Stimulated activated naive CD8-positive, alpha-beta T cell treated with anti-CD3 and anti-CD28 coated beads, Interleukin-15, Interleukin-2, amounts not matched to agents 100 ng/mL and 50 ng/mL, for 24 hours (primary cell): ENCODE results near the gene MMADHC.

ENCODE experiments used
- H3K27ac Mint-ChIP-seq: one replicate; pipeline ENCODE4 v1.8.0; 2021; ENCODE audit warnings: mild to moderate bottlenecking, mixed read lengths
- H3K27me3 Mint-ChIP-seq: one replicate; pipeline ENCODE4 v1.8.0; 2021; ENCODE audit warnings: mixed read lengths
- H3K36me3 Mint-ChIP-seq: one replicate; pipeline ENCODE4 v1.8.0; 2021; ENCODE audit warnings: low read depth, mixed read lengths
- H3K4me1 Mint-ChIP-seq: one replicate; pipeline ENCODE4 v1.8.0; 2021; ENCODE audit warnings: low read depth, mixed read lengths
- H3K4me3 Mint-ChIP-seq: one replicate; pipeline ENCODE4 v1.8.0; 2021; ENCODE audit warnings: mild to moderate bottlenecking, mixed read lengths
- H3K9me3 Mint-ChIP-seq: one replicate; pipeline ENCODE4 v1.8.0; 2021; ENCODE audit warnings: mixed read lengths

The MMADHC gene

GRCh38 chr2:149587220-149587949 is at the start of gene MMADHC:
MMADHC (minus strand) TSS chr2:149587775; CDS start chr2:149587097, 678 bp downstream.
- Mint-ChIP-seq H3K27ac (peak within 1 kb of the TSS; percentile 100), H3K9me3 (no peaks in the 10 kb centered on the region), H3K4me1 (peaks cover 43% of the 10 kb centered on the region), H3K4me3 (peak within 1 kb of the TSS; percentile 99), H3K27me3 (peaks cover 24% of the 10 kb centered on the region), H3K36me3 (peaks cover 36% of the 10 kb centered on the region)

- H3K4me3 Mint-ChIP-seq = no peak overlapping the region
- H3K27ac Mint-ChIP-seq = no peak overlapping the region
- H3K27me3 Mint-ChIP-seq = peaks cover 6% of the 10 kb centered on the region
- no peaks in the 10 kb centered on the region for H3K4me1 Mint-ChIP-seq
- H3K9me3 Mint-ChIP-seq = no peaks in the 10 kb centered on the region
- no peaks in the 10 kb centered on the region for H3K36me3 Mint-ChIP-seq
Observed at GRCh38 chr2:149634103-149634502, 46.5 kb upstream of the MMADHC start.

DNA sequence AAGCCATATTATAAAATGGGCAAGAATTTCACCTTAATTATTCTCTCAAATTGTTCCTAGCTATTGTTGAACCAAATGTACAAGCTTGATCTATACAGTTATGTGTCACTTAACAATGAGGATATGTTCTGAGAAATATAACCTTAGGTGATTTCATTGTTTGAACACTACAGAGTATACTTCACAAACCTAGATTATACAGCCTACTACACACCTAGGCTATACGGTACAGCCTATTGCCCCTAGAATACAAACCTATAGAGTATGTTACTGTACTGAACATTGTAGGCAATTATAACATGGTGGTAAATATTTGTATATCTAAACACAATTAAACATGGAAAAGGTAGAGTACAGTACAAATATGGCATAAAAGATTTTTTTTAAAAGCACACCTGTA is 42.9 kb upstream of the MMADHC start:
- Mint-ChIP-seq H3K27ac (no peak overlapping the region), H3K4me1 (no peaks in the 10 kb centered on the region), H3K27me3 (peaks cover 18% of the 10 kb centered on the region), H3K4me3 (no peak overlapping the region), H3K9me3 (no peaks in the 10 kb centered on the region), H3K36me3 (no peaks in the 10 kb centered on the region)

DNA sequence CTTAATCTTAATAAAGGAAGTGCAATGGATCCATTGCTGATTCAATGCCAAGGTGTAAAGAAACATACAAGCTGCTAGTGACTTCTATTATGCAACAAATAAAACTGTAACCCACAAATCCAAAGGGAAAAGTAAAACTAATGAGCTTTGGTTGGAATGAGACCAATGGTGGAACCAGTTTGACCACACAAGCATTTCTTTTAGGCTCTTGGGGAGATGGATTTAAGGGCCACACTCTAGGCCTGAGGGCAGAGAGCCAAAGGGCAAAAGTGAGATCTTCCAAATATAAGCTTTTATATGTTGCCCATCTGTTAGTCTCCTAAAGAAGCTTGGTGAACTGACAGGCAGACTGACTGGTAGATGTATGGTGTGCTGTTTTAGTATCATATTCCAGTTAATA is 41.5 kb upstream of the MMADHC start:
- H3K27me3 Mint-ChIP-seq = peaks cover 22% of the 10 kb centered on the region
- H3K4me3 Mint-ChIP-seq = no peak overlapping the region
- H3K9me3 Mint-ChIP-seq = no peaks in the 10 kb centered on the region
- no peaks in the 10 kb centered on the region for H3K4me1 Mint-ChIP-seq
- no peak overlapping the region for H3K27ac Mint-ChIP-seq
- H3K36me3 Mint-ChIP-seq = no peaks in the 10 kb centered on the region

DNA sequence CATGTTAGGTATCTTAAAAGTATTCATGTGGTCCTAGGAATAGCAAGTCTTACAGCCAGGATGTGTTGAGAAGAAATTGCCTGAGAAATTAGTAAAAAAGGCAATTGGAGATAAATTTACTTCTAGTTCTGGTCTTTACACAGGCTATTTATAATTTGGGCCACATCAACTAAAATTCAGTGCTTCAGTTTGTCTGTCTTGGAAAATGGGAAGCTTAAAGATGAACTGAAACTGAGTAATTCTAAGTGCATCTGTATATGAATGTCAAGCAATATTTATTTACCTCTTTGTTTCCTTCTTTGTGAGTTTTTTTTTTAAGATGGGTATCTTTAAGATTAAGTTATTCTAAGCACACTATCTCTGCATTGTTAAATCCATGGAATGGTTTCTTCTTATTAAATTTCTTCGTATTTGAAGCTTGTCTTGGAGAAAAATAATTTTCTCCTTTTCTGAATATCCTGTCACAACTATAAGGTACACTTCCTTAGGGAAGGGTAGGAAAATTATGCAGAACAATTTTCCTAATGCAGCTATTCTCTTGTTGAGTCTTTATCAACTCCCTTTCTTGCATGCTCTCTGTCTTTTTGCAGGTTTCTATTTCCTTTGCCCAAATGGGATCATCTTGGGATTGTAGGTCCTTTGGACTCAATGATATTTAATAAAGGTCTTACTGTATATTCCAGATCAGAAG is 39.7 kb upstream of the MMADHC start:
- Mint-ChIP-seq H3K9me3 (no peaks in the 10 kb centered on the region), H3K36me3 (no peaks in the 10 kb centered on the region), H3K27ac (no peak overlapping the region), H3K4me1 (no peaks in the 10 kb centered on the region), H3K4me3 (no peak overlapping the region), H3K27me3 (peaks cover 25% of the 10 kb centered on the region)

- Mint-ChIP-seq H3K4me1 (no peaks in the 10 kb centered on the region), H3K9me3 (no peaks in the 10 kb centered on the region), H3K36me3 (no peaks in the 10 kb centered on the region), H3K27ac (no peak overlapping the region), H3K4me3 (no peak overlapping the region), H3K27me3 (peaks cover 23% of the 10 kb centered on the region)
Observed at GRCh38 chr2:149625671-149626070, 38.1 kb upstream of the MMADHC start.

DNA sequence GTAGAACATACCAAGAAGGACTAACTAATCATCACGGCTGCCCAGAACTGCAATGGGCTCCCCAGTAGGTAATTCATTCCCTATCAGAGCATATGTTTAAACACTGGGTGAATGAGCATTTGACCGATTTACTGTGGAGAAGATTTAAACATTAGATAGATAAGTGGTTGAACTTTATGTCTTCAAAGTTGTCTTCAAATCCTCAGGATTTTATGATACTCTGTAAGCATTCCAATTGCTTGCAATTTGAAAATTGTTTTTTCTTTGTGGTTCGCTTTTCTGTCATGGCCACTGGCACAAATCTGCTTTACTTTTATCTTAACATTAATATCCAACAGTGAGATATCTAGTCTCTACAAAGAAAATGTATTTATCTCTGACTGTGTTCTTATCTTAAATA is 37.7 kb upstream of the MMADHC start:
- peaks cover 23% of the 10 kb centered on the region for H3K27me3 Mint-ChIP-seq
- no peaks in the 10 kb centered on the region for H3K36me3 Mint-ChIP-seq
- H3K4me3 Mint-ChIP-seq = no peak overlapping the region
- no peaks in the 10 kb centered on the region for H3K4me1 Mint-ChIP-seq
- H3K9me3 Mint-ChIP-seq = no peaks in the 10 kb centered on the region
- no peak overlapping the region for H3K27ac Mint-ChIP-seq

DNA sequence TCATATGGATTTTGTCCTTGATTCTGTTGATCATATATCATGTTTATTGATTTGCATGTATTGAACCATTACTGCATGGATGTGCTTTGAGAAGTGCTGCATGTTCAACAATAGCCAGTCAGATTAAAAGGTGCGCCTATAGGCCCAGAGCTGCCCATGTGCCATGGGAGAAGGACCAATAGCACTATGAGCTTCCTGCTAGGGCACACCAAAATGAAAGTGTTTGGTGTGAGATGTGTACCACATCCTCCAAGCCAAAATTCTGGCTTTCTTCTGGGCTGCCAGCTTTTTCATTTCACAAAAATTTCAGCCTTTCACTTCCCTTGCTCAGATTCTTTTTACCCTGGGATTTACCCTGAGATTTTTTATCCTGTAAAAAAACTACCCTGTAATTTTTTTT is 34.8 kb upstream of the MMADHC start:
- H3K9me3 Mint-ChIP-seq = no peaks in the 10 kb centered on the region
- no peaks in the 10 kb centered on the region for H3K4me1 Mint-ChIP-seq
- H3K36me3 Mint-ChIP-seq = no peaks in the 10 kb centered on the region
- H3K4me3 Mint-ChIP-seq = no peak overlapping the region
- H3K27me3 Mint-ChIP-seq = peaks cover 16% of the 10 kb centered on the region
- no peak overlapping the region for H3K27ac Mint-ChIP-seq

GRCh38 chr2:149617476-149617875 is 29.9 kb upstream of the MMADHC start:
- Mint-ChIP-seq H3K36me3 (no peaks in the 10 kb centered on the region), H3K27me3 (no peaks in the 10 kb centered on the region), H3K27ac (no peak overlapping the region), H3K4me1 (no peaks in the 10 kb centered on the region), H3K9me3 (no peaks in the 10 kb centered on the region), H3K4me3 (no peak overlapping the region)

DNA sequence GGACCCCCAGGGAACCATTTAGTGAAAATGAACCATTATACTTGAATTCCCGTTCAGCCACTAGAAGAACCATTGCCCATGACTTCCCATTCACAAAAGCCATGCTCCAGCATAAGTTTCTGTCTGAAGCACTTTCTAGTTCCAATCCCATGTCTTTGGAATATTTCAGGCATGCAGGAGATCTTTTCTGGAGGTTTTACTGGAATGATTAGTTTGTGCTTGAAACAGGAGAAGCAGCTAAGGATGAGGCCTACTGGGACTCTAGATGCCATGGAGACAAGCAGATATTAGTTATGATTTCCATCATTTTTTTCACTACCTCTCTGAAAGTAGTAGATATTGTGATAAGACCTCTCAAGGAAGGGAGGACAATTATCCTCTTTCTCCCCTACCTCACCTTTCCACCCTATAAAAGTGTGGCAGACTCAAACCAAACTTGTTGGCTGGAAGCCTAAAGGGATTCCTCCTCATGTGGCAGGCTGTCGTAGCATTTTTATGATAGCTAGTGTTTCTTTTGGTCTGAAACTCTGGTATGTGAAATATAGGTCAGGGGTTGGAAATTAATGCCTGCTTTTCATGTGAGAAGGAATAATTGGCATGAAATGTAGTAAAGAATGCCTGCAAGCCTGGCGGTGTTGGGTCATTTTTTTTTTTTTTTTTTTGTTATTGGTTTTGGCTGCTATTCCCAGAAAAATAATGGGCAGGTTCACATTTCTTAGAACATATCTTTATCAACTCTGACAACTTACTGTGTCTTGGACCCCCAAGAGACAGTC is 29.3 kb upstream of the MMADHC start:
- H3K27ac Mint-ChIP-seq = no peak overlapping the region
- no peak overlapping the region for H3K4me3 Mint-ChIP-seq
- H3K4me1 Mint-ChIP-seq = no peaks in the 10 kb centered on the region
- no peaks in the 10 kb centered on the region for H3K9me3 Mint-ChIP-seq
- no peaks in the 10 kb centered on the region for H3K36me3 Mint-ChIP-seq
- H3K27me3 Mint-ChIP-seq = no peaks in the 10 kb centered on the region

DNA sequence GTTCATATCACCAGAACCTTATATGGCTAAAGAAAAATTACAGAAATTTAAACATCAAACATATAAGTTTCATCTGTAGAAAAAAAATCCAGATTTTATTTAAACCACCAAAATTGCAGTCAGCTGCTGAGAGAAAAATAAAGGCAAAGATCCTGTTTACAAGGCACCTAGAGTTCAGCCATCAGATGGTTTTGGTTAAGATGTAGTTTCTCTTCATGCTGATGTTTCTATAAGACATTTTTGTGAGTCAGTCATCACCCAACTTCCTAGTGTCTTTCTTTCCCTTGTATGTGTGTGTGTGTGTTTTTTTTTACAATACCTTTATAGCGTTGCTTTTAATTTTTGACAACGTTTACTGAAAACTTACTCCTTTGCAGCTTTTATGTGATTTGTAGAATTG is 26.1 kb upstream of the MMADHC start:
- Mint-ChIP-seq H3K27ac (no peak overlapping the region), H3K27me3 (peaks cover 9% of the 10 kb centered on the region), H3K36me3 (no peaks in the 10 kb centered on the region), H3K4me1 (no peaks in the 10 kb centered on the region), H3K4me3 (no peak overlapping the region), H3K9me3 (no peaks in the 10 kb centered on the region)

GRCh38 chr2:149612122-149612521 is 24.5 kb upstream of the MMADHC start:
- Mint-ChIP-seq H3K9me3 (no peaks in the 10 kb centered on the region), H3K27ac (no peak overlapping the region), H3K4me3 (no peak overlapping the region), H3K27me3 (peaks cover 9% of the 10 kb centered on the region), H3K4me1 (no peaks in the 10 kb centered on the region), H3K36me3 (no peaks in the 10 kb centered on the region)

DNA sequence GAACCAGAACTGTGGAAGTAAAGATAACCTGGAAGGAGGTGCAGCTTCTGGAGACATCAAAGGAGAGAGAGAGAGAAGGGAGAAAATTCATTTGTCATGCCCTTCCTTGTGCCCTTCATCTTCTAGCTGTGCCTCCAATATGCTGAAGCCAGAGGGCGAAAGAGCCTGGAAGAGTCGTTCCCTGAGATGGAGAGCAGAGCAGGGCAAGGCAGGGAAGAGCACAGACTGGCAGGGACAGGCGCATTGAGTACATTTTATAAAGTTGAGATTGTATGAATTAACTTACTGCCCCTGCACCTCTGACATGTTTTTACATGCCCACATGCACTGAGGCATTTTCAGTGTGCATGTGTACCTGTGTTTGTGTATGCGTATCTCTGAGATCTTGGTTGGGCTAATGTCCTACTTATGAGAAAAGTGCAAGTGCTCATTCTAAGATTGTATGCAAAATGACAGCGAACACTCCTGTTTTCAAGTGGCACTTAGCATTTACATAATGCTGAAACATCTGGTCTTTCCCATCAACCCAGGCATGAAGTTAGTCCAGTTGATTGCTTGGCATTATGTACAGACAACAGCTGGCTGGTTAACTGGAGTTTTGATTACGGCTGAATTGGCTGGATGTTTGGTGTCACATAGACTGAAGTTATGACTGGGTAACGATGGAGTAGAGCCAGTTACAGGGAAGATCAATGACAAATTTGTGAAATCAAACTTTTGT is 23.7 kb upstream of the MMADHC start:
- no peak overlapping the region for H3K4me3 Mint-ChIP-seq
- no peak overlapping the region for H3K27ac Mint-ChIP-seq
- no peaks in the 10 kb centered on the region for H3K9me3 Mint-ChIP-seq
- H3K27me3 Mint-ChIP-seq = peaks cover 9% of the 10 kb centered on the region
- no peaks in the 10 kb centered on the region for H3K4me1 Mint-ChIP-seq
- no peaks in the 10 kb centered on the region for H3K36me3 Mint-ChIP-seq

DNA sequence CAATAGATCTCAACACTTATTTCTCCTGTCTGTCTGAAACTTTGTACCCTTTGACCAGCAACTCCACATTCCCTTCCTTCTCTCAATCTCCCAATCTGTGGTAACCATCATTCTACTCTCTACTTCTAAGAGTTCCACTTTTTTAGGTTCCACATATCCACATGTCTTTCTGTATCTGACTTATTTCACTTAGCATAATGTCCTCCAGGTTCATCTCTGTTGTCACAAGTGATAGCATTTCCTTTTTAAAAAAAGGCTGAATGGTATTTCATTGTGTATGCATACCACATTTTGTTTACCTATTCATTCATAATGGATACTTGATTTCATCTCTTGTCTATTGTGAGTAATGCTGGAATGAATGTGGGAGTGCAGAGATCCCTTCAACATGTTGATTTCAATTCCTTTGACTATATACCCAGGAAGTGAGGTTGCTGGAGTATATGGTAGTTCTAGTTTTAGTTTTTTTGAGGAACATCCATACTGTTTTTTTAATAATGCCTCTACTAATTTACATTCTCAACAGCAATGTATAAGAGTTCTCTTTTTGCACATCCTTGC is 18.8 kb upstream of the MMADHC start:
- H3K36me3 Mint-ChIP-seq = no peaks in the 10 kb centered on the region
- peaks cover 6% of the 10 kb centered on the region for H3K4me1 Mint-ChIP-seq
- H3K9me3 Mint-ChIP-seq = no peaks in the 10 kb centered on the region
- H3K27me3 Mint-ChIP-seq = peaks cover 9% of the 10 kb centered on the region
- H3K27ac Mint-ChIP-seq = no peak overlapping the region
- H3K4me3 Mint-ChIP-seq = no peak overlapping the region
